Measurements from ENCODE around the gene CNPY1.

DNA sequence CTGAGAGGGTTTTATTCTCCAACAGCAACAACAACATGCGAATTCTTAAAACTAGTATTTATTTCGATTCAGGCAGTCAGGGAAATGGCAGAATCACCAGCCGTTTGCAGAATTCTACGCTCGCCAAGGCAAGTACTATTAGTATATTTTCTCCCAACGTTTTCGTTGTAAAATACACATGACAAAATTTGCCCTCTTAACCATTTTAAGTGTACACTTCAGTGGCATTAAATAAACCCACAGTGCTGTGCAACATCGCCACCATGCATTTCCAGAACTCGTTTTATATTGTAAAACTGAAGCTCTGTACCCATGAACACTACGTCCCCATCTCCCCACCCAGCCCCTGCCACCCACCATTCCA, 77.6 kb downstream of the CNPY1 start:
- no peak for TF ChIP-seq EZH2 (IDR thresholded peaks at IDR 0.05; ENCODE audit: borderline replicate concordance)
- TF ChIP-seq EZH2phosphoT487 (IDR thresholded peaks at IDR 0.05; ENCODE audit: low read depth, severe bottlenecking, unreplicated experiment) = no peak

All from hepatocyte (in vitro differentiated cells).